Amygdala (tissue), 56 donors: ENCODE data around the gene XXYLT1.
"Not testable (repeated sequence)": the region's sequence is repeated elsewhere in the genome, so short reads cannot be mapped to it uniquely, and the experiment has no call there.

Source experiments
- DNase-seq, 56 donors: peaks; one replicate each; lab custom pipeline; 2025; lab: John Stamatoyannopoulos, UW

XXYLT1 gene

DNA sequence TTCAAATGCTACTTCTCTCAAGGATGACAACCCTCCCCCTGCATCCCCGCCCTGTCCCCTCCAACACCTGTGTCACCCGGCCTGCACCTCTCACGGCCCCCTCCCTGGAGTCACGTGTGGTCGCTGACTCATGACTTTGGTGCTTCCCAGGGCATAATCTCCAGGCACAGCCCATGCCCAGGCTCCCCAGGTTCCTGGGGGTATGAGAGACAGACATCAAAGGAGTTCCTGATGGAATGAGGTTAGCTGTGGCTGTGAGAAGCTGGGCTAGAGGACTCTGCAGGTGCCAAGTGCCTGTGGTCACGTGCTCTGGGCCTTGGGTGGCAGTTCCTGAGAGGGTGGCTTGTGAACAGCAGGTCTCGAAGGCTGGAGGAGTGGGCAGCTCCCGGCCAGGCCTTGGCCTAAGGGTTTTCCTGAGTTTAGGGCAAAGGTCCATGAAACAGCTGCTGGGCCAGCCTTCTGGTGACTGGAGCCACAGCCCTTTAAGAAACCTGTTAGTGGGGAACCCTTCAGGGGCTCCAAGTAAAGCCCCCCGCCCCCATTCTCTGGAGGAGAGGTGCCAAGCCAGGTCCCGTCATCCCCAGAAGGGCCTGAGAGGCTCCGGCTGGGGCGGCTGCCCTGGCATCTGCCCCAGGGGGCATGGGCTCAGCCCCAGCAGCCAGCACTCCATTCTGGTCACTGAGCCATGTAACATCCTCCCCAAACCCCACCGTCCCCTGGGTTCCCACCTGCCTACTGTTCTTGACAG lies 230.0 kb downstream of the XXYLT1 start:
- no peak for DNase-seq

DNA sequence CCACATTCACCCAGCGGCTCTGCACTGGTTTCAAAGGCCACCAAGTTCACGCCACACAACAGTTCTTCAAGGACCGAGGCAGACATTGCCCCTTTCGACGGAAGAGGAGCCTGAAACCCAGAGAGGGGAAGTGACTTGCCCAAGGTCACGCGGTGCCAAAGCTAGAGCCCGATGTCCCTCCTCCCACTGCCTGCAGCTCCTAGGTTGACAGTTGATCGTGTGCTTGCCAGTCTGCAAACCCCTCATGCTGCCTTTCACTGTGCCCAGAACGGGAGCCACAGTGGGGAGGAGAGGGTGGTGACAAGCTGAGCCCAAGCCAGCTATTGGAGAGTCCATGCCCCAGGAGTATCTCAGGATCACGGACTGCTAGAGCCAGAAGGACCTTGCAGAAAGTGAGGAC lies 230.9 kb downstream of the XXYLT1 start:
- DNase-seq: no peak

DNA sequence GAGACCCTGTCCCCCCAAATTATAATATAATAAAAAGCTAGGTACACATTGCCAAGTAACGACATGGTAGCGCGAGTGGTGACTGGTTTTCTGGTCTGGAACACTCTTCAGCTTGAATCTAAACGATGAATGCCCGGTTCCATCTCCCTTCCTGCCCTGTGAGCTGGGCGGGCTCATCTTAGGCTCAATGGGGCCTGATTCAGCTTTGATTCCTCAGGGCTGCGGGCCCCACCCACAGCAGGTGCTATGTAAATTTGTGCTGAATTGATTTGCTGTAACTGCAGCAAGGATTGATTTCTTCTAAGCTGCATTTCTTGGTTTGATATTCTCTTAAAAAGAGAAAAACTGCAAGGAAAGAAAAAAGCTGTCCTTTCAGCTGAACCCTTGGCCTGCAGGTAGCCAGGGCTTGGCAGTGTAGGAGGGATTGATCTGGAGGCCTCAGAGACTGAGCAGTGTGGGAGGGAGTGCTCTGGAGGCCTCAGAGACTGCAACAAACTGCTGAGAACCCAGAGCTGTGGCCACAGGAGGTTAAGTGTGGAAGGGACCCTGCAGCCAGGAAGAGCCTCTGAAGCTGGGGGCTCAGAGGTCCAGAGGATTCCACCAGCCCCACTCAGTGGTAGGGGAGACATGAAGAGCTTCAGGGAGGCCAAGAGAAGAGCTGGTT lies 231.6 kb downstream of the XXYLT1 start:
- DNase-seq: no peak

DNA sequence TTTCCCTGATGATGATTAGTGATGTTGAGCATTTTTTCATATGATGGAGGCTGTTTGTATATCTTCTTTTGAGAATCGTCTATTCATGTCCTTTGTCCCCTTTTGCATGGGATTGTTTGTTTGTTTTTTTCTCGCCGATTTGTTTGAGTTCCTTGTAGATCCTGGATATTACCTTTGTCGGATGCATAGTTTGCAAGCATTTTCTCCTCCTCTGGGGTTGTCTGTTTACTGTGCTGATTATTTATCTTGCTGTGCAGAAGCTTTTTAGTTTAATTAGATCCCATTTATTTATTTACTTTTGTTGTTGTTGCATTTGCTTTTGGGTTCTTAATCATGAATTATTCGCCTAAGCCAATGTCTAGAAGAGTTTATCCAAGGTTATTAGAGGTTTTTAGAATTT lies 232.8 kb downstream of the XXYLT1 start:
- DNase-seq: no peak

DNA sequence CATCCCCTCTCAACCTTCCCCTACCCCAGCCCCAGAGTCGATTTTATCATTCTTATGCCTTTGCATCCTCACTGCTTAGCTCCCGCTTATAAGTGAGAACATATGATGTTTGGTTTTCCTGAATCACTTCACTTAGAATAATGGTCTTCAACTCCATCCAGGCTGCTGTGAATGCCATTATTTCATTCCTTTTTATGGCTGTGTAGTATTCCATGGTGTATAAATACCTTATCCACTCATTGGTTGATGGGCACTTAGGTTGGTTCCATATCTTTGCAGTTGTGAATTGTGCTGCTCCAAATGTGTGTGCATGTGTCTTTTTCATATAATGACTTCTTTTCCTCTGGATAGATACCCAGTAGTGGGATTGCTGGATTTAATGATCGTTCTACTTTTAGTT lies 233.4 kb downstream of the XXYLT1 start:
- not testable (repeated sequence) for DNase-seq

DNA sequence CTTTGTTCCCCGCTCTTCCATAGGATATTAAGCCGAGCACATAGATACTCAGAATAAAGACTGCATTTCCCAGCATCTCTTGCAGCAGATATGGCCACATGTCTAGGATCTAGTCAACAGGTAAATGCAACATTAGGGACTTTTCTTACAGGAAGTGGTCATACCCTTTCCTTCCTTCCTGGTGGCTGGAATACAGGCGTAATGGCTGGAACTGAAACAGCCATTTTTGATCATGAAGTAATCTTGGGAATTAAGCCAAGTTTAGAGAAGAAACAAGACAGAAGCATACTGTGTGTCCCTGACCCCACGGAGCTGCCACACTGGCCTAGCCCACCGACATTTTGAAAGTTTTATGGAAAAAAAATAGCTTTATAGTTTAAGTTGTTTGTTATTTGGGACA lies 234.0 kb downstream of the XXYLT1 start:
- DNase-seq: no peak

DNA sequence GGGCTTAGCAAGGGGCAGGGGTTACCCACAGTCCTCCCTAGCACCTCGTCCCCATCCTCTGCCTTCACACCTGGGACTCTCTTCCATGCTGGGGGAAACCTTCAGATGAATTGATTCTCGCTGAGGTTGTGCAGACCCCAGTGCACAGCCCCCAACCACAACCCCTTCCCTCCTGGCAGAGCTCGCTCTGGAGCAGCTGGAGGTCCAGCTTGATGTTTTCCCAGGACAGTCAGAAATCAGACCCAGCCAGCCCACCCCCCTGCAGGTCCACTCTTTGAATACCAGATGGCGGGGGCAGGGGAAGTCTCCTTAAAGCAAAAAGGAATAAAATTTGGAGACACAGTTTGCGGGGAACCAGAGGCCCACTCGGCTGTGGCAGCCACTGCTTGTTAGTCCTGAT lies 234.4 kb downstream of the XXYLT1 start:
- DNase-seq: no peak

DNA sequence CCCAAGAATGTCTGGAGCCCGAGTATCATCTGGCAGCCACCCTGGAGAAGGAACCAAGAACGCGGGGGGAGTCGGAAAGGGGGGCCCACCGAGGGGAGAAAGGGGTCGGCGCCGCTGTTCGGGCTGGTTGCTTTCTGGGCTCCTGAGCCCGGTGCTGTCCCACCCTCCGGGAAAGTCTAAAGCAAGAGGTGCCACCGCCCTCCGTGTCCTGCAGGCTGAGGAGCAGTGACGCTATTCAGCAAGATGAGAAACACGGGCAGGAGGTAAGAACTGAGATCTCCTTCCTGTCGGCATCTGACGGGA lies 234.8 kb downstream of the XXYLT1 start:
- DNase-seq: no peak

DNA sequence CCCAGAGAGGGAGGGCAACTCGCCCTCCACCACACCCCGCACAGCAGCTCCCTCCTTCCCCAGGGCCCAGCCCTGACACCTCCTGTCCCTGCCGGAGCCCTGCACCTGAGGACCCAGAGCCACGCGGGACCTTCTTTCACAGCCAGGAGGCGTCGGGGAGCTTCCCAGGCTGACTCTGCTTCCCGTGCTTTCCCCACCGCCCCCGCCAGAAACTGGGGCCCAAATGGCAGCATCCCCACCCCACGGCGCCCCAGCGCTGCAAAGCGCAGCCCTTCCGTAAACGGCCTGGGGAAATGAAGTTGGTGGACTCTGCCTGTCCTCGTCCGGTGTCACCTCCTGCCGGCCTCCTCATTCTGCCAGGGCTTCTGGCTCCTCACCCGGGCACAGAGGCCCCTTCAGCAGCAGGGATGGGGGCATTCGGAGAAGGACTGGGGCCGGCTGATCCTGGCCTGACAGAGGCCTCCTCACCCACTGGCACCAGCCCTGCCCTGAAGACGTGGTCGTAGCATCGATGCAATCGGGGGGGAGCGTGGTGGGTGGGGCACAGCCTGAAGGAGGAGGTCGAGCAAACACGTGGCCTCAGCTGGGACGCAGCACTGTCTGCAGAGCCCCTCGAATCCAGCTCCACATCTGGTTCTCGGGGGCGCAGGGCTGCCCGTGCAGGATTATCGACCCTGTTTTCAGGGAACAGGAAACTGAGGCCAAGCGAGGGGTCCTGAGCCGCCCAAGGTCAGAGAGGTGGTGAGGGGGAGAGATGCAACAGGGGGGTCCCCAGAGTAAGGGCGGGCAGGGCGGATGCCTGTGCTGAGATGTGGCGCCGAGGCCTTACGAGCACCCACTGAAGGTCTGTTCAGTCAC lies 235.4 kb downstream of the XXYLT1 start:
- DNase-seq: no peak

DNA sequence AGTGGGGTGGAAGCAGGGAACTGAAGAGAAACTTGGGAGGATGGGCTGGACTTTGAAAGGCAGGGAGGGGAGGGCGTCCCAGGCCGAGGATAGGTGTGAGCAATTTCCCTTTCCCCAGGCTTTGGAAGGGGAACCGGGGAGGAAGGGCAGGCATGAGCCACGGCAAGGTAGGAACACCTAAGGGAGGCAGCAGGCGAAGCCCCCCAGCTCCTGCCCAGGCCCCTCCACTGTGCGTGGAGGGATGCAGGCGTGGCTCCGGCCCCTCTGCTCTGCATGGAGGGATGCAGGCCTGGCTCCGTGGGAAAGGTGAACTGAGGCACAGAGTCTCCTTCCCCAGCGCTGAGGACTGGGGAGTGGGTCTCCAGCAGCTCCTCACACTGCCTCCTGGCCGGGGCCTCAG lies 236.4 kb downstream of the XXYLT1 start:
- no peak for DNase-seq

DNA sequence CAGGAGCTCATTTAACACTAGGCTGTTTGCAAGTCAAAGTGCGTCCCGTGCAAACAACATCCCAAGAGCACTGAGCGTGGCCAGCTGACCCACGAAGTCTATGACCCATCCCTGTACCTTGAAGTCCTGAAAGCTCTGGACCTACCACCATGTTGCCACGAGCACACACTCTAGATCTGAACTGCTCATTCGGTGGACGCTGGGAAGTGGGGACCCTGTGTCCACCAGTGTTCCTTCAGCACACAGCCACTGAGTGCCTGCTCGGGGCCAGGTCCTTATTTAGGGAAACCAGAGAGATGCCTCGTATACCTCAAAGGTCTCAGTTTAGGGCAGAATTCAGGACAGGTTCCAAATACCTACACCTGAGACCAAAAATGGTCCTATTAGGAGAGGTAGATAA lies 236.9 kb downstream of the XXYLT1 start:
- DNase-seq: no peak

DNA sequence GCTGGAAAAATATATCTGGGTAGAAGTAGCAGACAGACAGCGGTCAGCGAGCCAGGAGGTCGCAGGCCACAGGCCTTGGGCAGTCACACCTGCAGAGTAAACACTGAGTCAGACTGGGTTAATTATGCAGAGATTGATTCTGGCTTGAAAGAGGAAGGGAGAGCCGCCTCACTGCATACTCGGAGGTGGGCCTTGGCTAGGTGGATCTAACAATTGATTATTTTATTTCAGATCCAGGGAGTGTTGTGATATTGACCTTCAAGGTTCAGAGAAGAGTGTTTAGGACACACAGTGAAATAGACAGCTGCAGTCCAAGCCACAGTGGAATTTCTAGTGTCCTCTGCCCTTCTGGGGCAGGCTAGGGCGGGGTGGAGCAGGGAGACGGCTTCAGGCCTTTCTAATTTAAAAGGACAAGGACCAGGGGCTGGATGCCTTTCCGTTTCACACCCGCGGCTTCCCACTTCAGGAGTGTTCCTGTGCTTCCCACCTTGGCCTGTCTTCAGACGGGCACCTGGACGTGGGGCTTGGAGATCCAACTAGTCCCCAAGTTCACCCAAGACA lies 237.3 kb downstream of the XXYLT1 start:
- DNase-seq: no peak

DNA sequence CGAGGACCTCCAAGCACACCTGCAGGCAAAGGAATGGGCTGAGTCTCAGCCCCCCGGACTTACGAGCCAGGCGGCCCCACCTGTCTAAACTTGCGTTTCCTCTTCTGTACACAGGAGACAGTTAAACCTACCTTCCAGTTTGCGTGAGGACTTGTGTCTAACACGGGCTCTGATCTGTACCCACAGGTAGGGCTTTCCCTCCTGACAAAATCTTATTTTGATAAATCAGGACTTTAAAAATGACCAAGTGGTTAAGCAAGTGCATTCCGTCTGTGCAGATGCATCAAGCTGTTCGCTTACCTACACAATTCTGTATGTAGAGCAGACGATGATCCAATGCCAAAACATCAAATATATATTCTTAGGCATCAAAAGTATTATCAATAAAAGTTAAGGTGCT lies 238.0 kb downstream of the XXYLT1 start:
- DNase-seq: no peak

DNA sequence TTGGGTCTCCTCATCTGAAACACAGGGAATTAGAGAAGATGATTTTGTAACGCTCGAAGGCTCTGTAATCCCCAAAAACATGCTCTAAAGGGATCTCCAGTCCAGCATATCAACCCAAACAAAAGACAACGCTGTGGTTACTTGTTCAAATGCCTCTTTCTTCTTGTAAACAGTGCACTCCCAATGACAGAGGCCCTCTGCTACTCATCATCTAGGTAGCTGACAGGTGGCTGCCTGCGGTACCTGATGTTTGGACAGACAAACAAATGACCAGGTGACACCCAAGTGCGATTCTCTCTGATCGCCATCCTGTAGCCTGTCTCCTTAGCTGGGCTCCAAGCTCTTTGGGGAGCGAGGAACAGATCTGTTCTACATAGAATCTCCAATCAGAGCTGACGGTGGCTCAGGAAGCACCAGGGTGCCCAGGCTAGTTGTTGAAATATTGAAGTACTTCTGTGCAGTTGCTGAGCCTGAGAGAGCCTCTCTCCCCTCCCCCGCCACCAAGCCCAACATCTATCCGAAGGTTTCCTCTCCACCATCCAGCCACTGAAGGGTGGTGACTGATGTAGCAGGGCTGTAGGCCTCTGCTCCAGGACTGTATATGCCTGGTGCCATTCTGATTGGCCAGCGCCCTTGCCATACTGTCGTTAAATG lies 238.7 kb downstream of the XXYLT1 start:
- no peak for DNase-seq

DNA sequence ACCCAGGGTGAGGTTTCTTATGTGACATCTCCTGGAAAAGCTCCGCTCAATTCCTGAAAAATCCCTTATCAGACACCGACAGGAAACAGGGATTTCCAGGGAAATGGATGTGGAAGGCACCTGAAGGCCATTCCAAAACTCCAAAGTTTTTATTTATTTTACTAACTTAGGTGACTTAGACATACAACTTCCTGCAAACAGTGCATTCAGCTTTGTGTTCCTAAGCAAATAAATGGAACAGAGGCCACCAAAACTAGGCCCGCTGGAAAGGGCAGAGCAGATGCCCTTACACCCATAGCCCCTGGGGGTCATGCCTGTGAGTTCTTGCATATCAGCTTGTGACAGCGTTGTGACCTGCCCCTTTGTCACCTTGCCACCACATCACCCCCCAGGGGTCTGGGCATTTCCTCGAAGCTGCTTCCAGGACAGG lies 239.4 kb downstream of the XXYLT1 start:
- DNase-seq: no peak

DNA sequence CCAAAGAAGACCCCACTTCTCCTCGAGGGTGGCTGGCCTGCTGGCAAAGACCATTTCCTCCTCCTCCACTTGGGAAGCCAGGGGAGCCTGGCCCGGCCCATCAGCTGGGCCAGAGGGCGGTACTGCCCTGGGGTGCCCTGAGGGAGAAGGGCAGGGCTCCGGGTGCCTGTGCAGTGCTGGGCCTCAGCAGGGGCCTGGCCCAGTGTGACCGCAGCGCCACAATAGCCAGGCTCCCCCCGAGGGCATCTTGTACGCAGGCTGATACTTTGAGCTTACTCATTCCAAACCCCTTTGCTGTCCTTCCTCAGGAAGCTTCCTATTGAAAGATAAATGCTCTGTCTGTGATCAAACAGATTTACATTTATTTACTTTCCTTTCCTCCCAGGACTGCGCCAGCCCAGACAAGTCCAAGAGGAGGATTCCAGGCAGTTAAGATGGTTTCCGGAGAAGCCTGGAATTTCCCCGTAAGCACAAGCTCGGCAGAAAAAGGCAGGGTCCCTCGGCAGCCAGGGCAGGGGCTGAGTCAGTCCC lies 240.1 kb downstream of the XXYLT1 start:
- DNase-seq: no peak

DNA sequence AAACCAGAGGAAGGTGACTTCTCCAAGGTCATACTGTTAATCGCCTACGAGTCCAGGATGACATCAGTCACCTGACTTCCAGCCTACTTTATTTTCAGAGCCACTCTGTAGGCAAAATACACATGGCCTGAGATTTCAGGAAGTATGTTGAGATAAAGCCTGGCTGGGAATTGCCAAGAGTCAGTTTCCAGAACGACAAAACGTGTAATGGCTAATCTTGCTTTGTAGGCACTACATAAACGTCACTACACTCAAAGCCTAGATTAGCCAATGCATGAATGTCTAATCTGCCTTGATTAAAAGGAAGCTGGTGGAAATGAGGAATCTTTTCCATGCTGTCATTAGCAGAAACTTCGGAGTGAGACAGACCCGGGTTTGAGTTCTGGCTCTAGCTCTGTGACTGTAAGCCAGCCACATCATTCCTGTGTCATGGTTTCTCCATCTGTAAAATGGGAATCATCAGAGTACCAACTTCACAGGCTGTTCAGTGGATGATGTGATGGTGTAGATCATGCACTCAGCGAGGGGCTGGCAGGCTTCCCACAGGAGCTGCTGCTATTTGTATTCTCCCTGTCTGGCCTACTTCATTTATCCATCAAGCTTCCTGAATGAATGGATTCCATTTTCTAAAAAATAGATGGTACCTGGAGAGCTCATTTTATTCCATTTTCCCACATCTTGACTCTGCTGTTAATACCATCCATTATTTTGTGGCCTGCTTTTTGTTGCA lies 241.9 kb downstream of the XXYLT1 start:
- DNase-seq: no peak

DNA sequence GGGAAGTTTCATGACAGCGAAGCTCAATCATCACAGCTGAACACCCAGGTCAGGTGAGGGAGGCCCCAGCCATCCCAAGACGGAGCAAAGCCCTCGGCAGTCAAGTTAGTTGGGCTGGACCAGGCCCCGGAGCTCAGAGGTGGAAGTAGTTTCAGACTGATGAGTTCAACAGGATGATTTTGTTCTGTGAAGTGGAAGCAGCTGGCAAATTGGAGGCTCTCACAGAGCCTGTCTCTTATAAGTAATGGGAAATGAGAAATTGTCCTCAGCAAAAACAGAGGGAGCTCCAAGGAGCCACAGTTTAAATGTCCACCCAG lies 245.1 kb downstream of the XXYLT1 start:
- DNase-seq: no peak

DNA sequence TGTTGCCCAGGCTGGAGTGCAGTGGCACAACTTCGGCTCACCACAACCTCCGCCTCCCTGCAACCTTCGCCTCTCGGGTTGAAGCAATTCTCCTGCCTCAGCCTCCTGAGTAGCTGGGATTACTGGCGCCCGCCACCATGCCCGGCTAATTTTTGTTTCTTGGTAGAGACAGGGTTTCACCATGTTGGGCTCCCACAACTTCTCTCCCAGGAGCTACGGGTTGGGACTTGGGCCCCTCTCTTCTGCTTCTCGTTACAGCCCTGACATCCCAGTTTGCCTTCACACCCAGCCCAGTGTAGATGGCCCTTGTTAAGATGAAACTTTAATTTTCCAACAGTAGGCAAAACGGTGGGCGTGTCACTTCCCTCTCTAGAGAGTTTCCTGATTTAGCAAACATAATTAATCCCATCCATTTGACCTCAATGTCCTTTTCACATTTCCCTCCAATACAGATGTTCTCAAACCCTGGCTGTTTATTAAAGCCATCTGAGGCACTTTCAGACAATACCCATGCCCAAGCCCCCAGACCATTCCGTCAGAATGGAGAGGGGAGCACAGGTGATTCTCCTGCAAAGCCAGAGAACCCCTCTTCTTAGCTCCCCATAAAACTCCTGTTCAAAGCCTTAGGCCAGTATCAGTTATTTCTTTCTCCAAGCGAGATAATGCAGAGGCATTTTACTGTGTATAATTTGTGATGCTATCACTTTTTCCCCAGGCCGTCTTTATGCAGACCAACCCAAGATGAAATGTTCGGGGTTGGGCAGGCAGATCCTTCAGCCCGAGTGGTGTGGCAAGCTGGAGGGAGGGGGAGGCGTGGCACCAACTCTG lies 245.7 kb downstream of the XXYLT1 start:
- DNase-seq: no peak
